Common myeloid progenitor, CD34-positive (primary cell): Measurements from ENCODE around the gene PNPT1. TPM values are rescaled to one million over a fixed set of nuclear protein-coding genes. Genes with fewer than 3 reads are reported as not detected.
"Not testable (repeated sequence)": the region's sequence is repeated elsewhere in the genome, so short reads cannot be mapped to it uniquely, and the experiment has no call there.

Experiments
- CTCF ChIA-PET: fragments of 350-600 bp; sonication (Branson Sonifier 250); formaldehyde crosslinking; loops from one replicate; lab custom pipeline; 2021; ENCODE audit warnings: antibody characterized with exemption; lab: Charles Lee
- POLR2A ChIA-PET: fragments of 350-600 bp; sonication (Branson Sonifier 250); formaldehyde crosslinking; loops from one replicate; lab custom pipeline; 2021; ENCODE audit warnings: antibody characterized with exemption; lab: Charles Lee
- DNase-seq, 3 donors: peaks; one replicate each; pipeline versions ENCODE4 v3.0.0 to v3.0.0-alpha.2; 2013
- H3K27ac ChIP-seq, 2 experiments: 1 replicate in 1 of 2; 2 replicates in 1 of 2; pipeline ENCODE4 v1.7.0; 2013; ENCODE audit warnings: inconsistent platforms in 2 of 2, low read length in 2 of 2, mild to moderate bottlenecking in 2 of 2, low read depth in 1 of 2, moderate library complexity in 1 of 2; ENCODE audit not compliant: severe bottlenecking in 2 of 2, insufficient read depth in 1 of 2, poor library complexity in 1 of 2
- H3K27me3 ChIP-seq, 5 experiments: replicated peaks in 2 of 5; 1 replicate in 3 of 5; 2 replicates in 2 of 5; pipeline versions ENCODE4 v1.6.1 to v1.7.0; 2013; ENCODE audit warnings: low read length in 4 of 5, mild to moderate bottlenecking in 2 of 5, moderate library complexity in 2 of 5, inconsistent platforms in 1 of 5; ENCODE audit not compliant: insufficient read depth in 5 of 5, control insufficient read depth in 4 of 5
- H3K36me3 ChIP-seq, 4 experiments: 1 replicate in 2 of 4; 2 replicates in 2 of 4; pipeline versions ENCODE4 v1.6.1 to v1.7.0; 2013; ENCODE audit warnings: low read length in 3 of 4, control low read depth in 1 of 4, mild to moderate bottlenecking in 1 of 4; ENCODE audit not compliant: control insufficient read depth in 4 of 4, insufficient read depth in 4 of 4
- H3K4me1 ChIP-seq, 4 experiments: 1 replicate in 3 of 4; 2 replicates in 1 of 4; pipeline versions ENCODE4 v1.6.1 to v1.7.1; 2013; ENCODE audit warnings: low read length in 3 of 4, mild to moderate bottlenecking in 3 of 4, control low read depth in 1 of 4, inconsistent platforms in 1 of 4, moderate library complexity in 1 of 4; ENCODE audit not compliant: control insufficient read depth in 4 of 4, insufficient read depth in 4 of 4; ENCODE audit errors: control extremely low read depth in 1 of 4
- H3K4me3 ChIP-seq, 7 experiments: 1 replicate in 4 of 7; 2 replicates in 3 of 7; pipeline versions ENCODE4 v1.5.1 to v1.7.0; 2013; ENCODE audit warnings: mild to moderate bottlenecking in 7 of 7, low read length in 6 of 7, moderate library complexity in 6 of 7, inconsistent platforms in 2 of 7, low read depth in 2 of 7, control low read depth in 1 of 7; ENCODE audit not compliant: insufficient read depth in 4 of 7, control insufficient read depth in 1 of 7; ENCODE audit errors: extremely low read depth in 1 of 7
- H3K9me3 ChIP-seq, 5 experiments: 1 replicate in 4 of 5; 2 replicates in 1 of 5; pipeline versions ENCODE4 v1.6.1 to v1.7.1; 2013; ENCODE audit warnings: low read length in 4 of 5, mild to moderate bottlenecking in 2 of 5, inconsistent platforms in 1 of 5, low read depth in 1 of 5, moderate library complexity in 1 of 5; ENCODE audit not compliant: control insufficient read depth in 4 of 5, insufficient read depth in 2 of 5; ENCODE audit errors: control extremely low read depth in 1 of 5
- WGBS: methylation state at CpG from one replicate; pipeline ENCODE4 v1.1.5; 2013; ENCODE audit not compliant: insufficient coverage; 5-methylcytosine and 5-hydroxymethylcytosine counted together
- polyA plus RNA-seq: library from polyadenylated mRNA; unstranded; fragments of 120-200 nt; gene quantifications from one replicate; pipeline ENCODE4 v1.2.1, GENCODE V29; 2013

PNPT1 gene
- 16.4 TPM for polyA plus RNA-seq

DNA sequence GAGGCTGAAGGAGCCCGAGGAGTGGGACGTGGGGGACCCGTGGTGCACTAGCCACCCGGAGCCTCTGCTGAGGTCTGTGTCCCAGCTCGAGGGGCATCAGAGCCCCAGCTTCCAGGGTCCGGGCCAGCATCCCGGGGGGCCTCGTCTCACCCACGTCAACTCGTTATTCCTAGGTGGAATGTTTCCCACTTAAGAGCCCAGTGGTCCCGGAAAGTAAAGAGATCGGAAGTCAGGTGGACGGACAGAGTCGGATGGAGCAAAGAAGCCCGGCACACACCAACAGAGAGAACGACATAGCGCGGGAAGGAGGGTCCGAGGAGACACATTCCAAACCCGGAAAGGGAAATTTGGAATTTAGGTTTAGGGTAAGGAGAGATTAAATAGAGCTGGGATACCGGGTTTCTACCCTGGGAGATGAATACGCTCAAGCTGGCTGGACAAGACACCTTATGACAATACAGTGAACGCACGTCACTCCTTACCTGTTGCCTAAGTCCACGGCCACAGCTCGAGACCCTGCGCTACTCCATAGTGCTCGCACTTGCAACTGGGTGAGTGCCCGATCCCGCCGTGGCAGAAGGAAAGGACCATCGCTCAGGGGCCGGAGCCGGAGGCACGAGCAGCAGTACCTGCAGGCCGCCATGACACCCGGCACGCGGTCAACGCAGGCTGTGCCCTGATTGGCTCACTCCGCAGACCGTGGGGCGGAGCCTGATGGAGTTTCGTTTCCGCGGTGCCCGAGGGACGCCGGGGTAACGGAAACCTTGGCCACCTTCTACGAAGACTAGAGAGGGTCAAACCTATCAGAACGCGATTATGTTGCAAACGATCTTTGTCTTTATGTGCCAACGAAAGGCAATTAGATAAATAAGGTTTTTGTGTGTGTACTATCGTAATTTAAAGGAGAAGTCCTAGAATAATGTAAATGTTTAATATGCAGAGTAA lies at the start of gene PNPT1:
Gene PNPT1 (minus strand): TSS at position 664 of the 945 bp plus-strand sequence. CDS start 21 bp downstream, at position 643.
- Histone ChIP-seq H3K4me3 (peak within 1 kb of the TSS; percentile 53 to 99 (median 86)), H3K27me3 (peaks cover 0 to 4% (median 0%) of the 10 kb centered on the region in 5 experiments), H3K27ac (peak within 1 kb of the TSS; percentile 40 to 77), H3K36me3 (peaks cover 0 to 10% (median 0%) of the 10 kb centered on the region in 4 experiments), H3K4me1 (peaks cover 0 to 13% (median 10%) of the 10 kb centered on the region in 4 experiments), H3K9me3 (no peaks in the 10 kb centered on the region)
- under 1% methylated on average over 47 of the region's 56 CpGs for WGBS
- POLR2A ChIA-PET = no interaction called here
- DNase-seq = peak; percentile 90 to 93 (median 93)
- CTCF ChIA-PET = no interaction called here

DNA sequence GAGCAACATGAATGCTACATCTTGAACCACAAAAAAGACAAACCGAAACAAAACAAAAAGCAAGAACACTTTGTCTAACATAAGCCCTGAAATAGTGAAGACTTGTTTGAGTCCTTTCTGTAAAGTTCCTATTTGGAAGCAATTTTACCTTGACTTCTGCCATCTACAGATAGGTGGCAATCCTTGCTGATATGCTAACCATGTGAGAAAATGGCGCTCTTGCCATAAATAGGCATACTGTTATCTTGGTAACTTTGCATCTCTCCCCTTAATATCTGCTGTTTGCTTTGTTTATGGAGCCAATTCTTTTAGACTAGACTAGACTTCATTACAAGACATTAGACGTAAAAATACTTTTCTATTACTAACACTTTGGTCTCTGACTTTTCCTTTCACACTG lies 49.4 kb upstream of the PNPT1 start:
- peaks cover 0 to 3% (median 0%) of the 10 kb centered on the region in 5 experiments for H3K27me3 ChIP-seq
- H3K27ac ChIP-seq = no peak overlapping the region
- no peaks in the 10 kb centered on the region for H3K4me1 ChIP-seq
- POLR2A ChIA-PET = no interaction called here
- no peak overlapping the region for H3K4me3 ChIP-seq
- no peaks in the 10 kb centered on the region for H3K36me3 ChIP-seq
- 100% methylated on average over 2 of the region's 3 CpGs for WGBS
- DNase-seq = no peak
- no peaks in the 10 kb centered on the region for H3K9me3 ChIP-seq
- CTCF ChIA-PET = no interaction called here

DNA sequence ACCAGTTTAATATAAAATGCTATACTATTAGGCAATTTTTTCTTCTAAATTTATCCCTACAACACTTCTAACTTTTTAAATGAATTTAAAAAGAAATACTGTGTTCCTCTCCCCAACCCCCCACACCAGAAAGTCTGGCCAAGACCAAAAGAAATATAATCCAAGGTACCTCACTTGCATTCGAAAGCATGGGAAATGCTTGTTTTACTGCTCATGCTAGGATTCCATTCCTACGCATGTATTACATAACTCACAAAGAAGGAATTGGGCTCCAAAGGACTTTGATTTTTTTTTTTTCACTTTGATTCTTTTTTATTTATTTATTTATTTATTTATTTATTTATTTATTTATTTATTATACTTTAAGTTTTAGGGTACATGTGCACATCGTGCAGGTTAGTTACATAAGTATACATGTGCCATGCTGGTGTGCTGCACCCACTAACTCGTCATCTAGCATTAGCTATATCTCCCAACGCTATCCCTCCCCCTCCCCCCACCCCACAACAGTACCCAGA lies 42.4 kb upstream of the PNPT1 start:
- H3K4me3 ChIP-seq, CTCF ChIA-PET, H3K4me1 ChIP-seq, H3K36me3 ChIP-seq, DNase-seq, H3K27ac ChIP-seq, H3K27me3 ChIP-seq, H3K9me3 ChIP-seq: not testable (repeated sequence)
- WGBS = no CpG with 5 or more reads among the region's 5 CpGs
- POLR2A ChIA-PET = interaction anchor here (0.7 kb wide), 1 partner anchor 11 kb away, joined by 4 read pairs; no protein-coding TSS in a partner anchor

DNA sequence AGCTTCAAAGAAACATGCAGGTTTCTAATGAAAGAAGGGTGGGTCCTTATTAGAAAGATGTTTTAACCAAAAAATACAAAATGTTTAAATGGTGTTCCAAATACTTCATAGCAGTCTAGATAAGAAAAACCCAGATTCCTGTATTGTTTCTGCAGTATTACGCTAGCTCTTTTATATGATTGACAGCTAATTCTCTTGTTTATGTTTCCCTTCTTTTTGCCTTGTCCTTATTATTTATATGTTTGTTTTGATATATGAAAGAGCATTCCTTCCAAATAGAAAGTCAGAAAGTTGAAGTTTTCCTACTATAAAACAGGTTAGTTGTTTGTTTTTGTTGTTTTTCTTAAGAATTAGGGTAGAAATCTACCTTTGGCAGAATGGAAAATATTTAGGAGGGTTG lies 41.1 kb upstream of the PNPT1 start:
- no peaks in the 10 kb centered on the region for H3K27me3 ChIP-seq
- ChIA-PET POLR2A (no interaction called here), CTCF (interaction anchor here (0.9 to 1.6 kb wide), 2 partner anchors 11 to 16 kb away, joined by 3 read pairs; no protein-coding TSS in a partner anchor)
- no peak overlapping the region for H3K27ac ChIP-seq
- H3K4me3 ChIP-seq = no peak overlapping the region
- H3K9me3 ChIP-seq = no peaks in the 10 kb centered on the region
- no peak for DNase-seq
- no peaks in the 10 kb centered on the region for H3K4me1 ChIP-seq
- H3K36me3 ChIP-seq = no peaks in the 10 kb centered on the region
- no CpG with 5 or more reads among the region's 1 CpG for WGBS

DNA sequence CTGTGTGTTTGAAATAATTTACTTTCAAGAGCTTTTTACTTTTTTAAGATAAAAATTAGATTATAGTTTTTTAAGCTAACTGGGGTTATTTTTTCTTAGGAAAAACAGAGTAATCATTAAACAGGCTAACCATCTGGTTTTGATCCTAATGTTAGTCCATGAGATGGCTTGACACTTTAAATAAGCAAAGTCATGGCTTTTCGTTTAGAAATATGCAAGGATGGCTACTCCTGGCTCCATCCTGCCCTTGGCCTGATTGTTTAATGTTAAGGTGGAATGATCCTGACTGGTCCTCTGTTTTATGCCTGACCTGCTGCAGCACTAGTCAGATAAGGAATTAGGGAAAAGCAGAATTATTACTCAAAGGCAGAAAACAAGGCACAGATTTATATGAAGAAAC lies 39.7 kb upstream of the PNPT1 start:
- H3K4me1 ChIP-seq = no peaks in the 10 kb centered on the region
- H3K27ac ChIP-seq = no peak overlapping the region
- H3K27me3 ChIP-seq = no peaks in the 10 kb centered on the region
- CTCF ChIA-PET = interaction anchor here (1.6 to 2.5 kb wide), 2 partner anchors 12 to 15 kb away, joined by 3 to 11 read pairs; no protein-coding TSS in a partner anchor
- POLR2A ChIA-PET = no interaction called here
- H3K36me3 ChIP-seq = no peaks in the 10 kb centered on the region
- no peak for DNase-seq
- H3K4me3 ChIP-seq = no peak overlapping the region
- 100% methylated on average over 1 of the region's 1 CpG for WGBS
- no peaks in the 10 kb centered on the region for H3K9me3 ChIP-seq

DNA sequence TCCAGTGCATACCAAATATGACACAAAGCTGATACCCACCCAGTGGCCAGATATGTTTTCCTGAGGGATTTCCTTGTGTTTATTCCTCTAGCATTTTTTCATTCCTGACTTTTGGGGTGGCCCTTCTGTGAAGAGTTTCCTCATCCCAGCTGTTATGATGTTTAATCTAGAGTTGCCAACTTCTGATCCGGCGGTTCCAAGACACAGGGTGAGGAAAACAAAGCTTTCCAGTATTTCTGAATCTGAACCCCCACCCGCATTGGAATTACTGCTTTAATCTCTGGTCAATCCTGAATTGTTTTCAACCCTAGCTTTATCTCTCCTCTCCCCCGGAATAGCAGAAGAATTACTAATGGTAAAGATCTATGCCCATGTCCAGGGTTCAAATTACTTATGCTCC lies 39.2 kb upstream of the PNPT1 start:
- Histone ChIP-seq H3K9me3 (no peaks in the 10 kb centered on the region), H3K4me3 (no peak overlapping the region), H3K27me3 (no peaks in the 10 kb centered on the region), H3K36me3 (no peaks in the 10 kb centered on the region), H3K27ac (no peak overlapping the region), H3K4me1 (no peaks in the 10 kb centered on the region)
- ChIA-PET POLR2A (no interaction called here), CTCF (interaction anchor here (1.6 to 2.5 kb wide), 2 partner anchors 13 to 14 kb away, joined by 3 to 11 read pairs; no protein-coding TSS in a partner anchor)
- no peak for DNase-seq
- 100% methylated on average over 2 of the region's 4 CpGs for WGBS
